SJSA1 (cell line): ENCODE data around the gene ADM2. TPM values are rescaled to one million over a fixed set of nuclear protein-coding genes. Genes with fewer than 3 reads are reported as not detected.

Experiments used
- DNase-seq, 2 experiments: peaks; one replicate each; pipeline ENCODE4 v3.0.0-alpha.2; 2015 to 2020; ENCODE audit warnings: low spot score in 2 of 2, low read depth in 1 of 2
- H3K27ac ChIP-seq: fragments of 250-450 bp; sonication (Bioruptor Pico); 2 replicates; pipeline ENCODE4 v1.5.1; 2020; ENCODE audit warnings: mild to moderate bottlenecking, moderate library complexity
- H3K27me3 ChIP-seq: fragments of 250-450 bp; sonication (Bioruptor Pico); replicated peaks from 2 replicates; pipeline ENCODE4 v1.5.1; 2020; ENCODE audit warnings: mild to moderate bottlenecking, moderate library complexity
- H3K36me3 ChIP-seq: fragments of 250-450 bp; sonication (Bioruptor Pico); 2 replicates; pipeline ENCODE4 v1.5.1; 2020; ENCODE audit warnings: mild to moderate bottlenecking
- H3K4me1 ChIP-seq: fragments of 250-450 bp; sonication (Bioruptor Pico); replicated peaks from 2 replicates; pipeline ENCODE4 v1.6.1; 2021; ENCODE audit warnings: mild to moderate bottlenecking
- H3K4me3 ChIP-seq: fragments of 250-450 bp; sonication (Bioruptor Pico); 2 replicates; pipeline ENCODE4 v1.5.1; 2020; ENCODE audit warnings: mild to moderate bottlenecking
- H3K9me3 ChIP-seq: fragments of 250-450 bp; sonication (Bioruptor Pico); replicated peaks from 2 replicates; pipeline ENCODE4 v1.5.1; 2020; ENCODE audit warnings: mild to moderate bottlenecking
- total RNA-seq: library from RNA; depleted of rRNA; stranded (reverse); fragments of >200 nt; shearing (Covaris generic); gene quantifications from 2 replicates; pipeline ENCODE4 v1.2.3, GENCODE V29; 2014

The ADM2 gene
- total RNA-seq, 1 experiment from 2014 or later, result 0.05 TPM

- DNase-seq, result no peak
- Histone ChIP-seq H3K9me3 (no peaks in the 10 kb centered on the region), H3K36me3 (peaks cover 78% of the 10 kb centered on the region), H3K27ac (no peak overlapping the region), H3K27me3 (no peaks in the 10 kb centered on the region), H3K4me1 (no peaks in the 10 kb centered on the region), H3K4me3 (no peak overlapping the region)
Measured at GRCh38 chr22:50455201-50455600, 26.1 kb upstream of the ADM2 start.

GRCh38 chr22:50456026-50456425 lies 25.3 kb upstream of the ADM2 start:
- no peak overlapping the region for H3K4me3 ChIP-seq
- H3K36me3 ChIP-seq, result peaks cover 83% of the 10 kb centered on the region
- no peaks in the 10 kb centered on the region for H3K4me1 ChIP-seq
- no peak overlapping the region for H3K27ac ChIP-seq
- no peaks in the 10 kb centered on the region for H3K27me3 ChIP-seq
- DNase-seq, result no peak
- no peaks in the 10 kb centered on the region for H3K9me3 ChIP-seq

DNA sequence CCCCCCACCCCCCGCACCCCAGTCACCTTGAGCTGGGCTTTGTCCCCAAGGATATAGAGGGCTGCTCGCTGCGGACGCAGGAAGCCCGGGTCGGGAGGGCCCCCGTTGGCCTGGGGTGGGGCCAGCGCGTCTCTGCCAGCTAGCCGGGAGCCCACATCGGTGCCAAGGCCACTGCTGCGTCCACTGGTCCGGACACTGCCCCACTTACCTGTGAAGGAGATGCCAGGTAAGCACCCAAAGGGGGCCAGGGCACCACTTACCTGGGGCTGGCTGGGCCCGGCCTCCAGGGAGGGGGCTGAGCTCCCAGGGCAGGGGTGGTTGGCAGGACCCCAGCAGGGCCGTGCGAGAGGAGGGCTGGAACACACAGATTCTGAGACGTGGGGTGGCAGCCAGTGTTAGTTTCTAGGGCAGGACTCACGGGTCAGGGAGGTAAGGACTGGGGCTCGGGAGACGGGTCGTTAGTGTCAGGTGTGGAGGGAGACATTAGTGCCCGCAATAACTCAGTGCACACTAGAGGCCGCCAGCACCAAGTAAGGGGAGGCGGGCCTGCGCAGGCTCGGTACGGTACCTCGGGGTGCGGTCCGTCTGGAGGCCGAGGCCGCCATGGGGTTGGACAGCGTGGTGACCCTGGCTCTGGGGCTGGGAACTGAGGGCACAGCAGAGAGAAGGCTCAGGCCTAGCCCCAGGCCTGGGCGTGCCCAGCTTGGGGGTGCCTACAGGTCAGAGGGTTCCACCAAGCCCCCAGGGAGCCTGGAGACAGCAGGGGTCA lies 24.7 kb upstream of the ADM2 start:
- Histone ChIP-seq H3K9me3 (no peaks in the 10 kb centered on the region), H3K27ac (no peak overlapping the region), H3K36me3 (peaks cover 85% of the 10 kb centered on the region)

GRCh38 chr22:50459016-50459415 lies 22.3 kb upstream of the ADM2 start:
- Histone ChIP-seq H3K4me3 (no peak overlapping the region), H3K9me3 (no peaks in the 10 kb centered on the region), H3K4me1 (no peaks in the 10 kb centered on the region), H3K27ac (no peak overlapping the region), H3K36me3 (peaks cover 96% of the 10 kb centered on the region), H3K27me3 (no peaks in the 10 kb centered on the region)
- no peak for DNase-seq

More for the DNA sequence above, 24.7 kb upstream of the ADM2 start:
- H3K27me3 ChIP-seq, result no peaks in the 10 kb centered on the region
- H3K4me3 ChIP-seq, result no peak overlapping the region
- H3K4me1 ChIP-seq, result no peaks in the 10 kb centered on the region
- DNase-seq, result no peak

- no peak overlapping the region for H3K4me3 ChIP-seq
- H3K27me3 ChIP-seq, result no peaks in the 10 kb centered on the region
- H3K27ac ChIP-seq, result no peak overlapping the region
- no peak for DNase-seq
- H3K4me1 ChIP-seq, result no peaks in the 10 kb centered on the region
- peaks cover 96% of the 10 kb centered on the region for H3K36me3 ChIP-seq
- H3K9me3 ChIP-seq, result no peaks in the 10 kb centered on the region
Measured at GRCh38 chr22:50459496-50460140, 21.7 kb upstream of the ADM2 start.

- Histone ChIP-seq H3K4me3 (no peak overlapping the region), H3K4me1 (no peaks in the 10 kb centered on the region)
- DNase-seq, result no peak
Measured at GRCh38 chr22:50460938-50461337, 20.4 kb upstream of the ADM2 start.

DNA sequence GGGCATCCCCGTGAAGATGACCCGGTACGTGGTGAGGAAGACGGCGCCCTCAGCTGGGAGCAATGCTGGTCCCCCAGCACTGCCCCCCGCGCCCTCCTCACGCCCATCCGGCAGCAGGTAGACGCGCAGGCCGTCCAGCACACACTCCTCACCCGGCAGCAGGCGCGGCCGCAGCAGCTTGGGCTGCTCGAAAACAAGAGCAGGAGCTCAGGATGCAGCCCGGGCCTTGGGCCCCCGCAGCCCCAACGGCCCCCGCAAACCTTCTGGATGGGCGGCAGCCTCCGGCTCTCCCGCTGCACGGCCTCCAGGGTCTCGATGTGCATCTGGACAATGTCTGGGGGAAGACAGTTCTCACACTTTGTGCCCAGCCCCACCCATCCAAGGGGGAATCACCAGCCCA lies 19.8 kb upstream of the ADM2 start:
- no peak for DNase-seq
- H3K36me3 ChIP-seq, result peaks cover 98% of the 10 kb centered on the region
- H3K4me1 ChIP-seq, result no peaks in the 10 kb centered on the region
- H3K27ac ChIP-seq, result no peak overlapping the region
- no peak overlapping the region for H3K4me3 ChIP-seq
- H3K9me3 ChIP-seq, result no peaks in the 10 kb centered on the region
- no peaks in the 10 kb centered on the region for H3K27me3 ChIP-seq

More at GRCh38 chr22:50460938-50461337, 20.4 kb upstream of the ADM2 start:
- Histone ChIP-seq H3K27me3 (no peaks in the 10 kb centered on the region), H3K9me3 (no peaks in the 10 kb centered on the region), H3K36me3 (peaks cover 96% of the 10 kb centered on the region), H3K27ac (no peak overlapping the region)

DNA sequence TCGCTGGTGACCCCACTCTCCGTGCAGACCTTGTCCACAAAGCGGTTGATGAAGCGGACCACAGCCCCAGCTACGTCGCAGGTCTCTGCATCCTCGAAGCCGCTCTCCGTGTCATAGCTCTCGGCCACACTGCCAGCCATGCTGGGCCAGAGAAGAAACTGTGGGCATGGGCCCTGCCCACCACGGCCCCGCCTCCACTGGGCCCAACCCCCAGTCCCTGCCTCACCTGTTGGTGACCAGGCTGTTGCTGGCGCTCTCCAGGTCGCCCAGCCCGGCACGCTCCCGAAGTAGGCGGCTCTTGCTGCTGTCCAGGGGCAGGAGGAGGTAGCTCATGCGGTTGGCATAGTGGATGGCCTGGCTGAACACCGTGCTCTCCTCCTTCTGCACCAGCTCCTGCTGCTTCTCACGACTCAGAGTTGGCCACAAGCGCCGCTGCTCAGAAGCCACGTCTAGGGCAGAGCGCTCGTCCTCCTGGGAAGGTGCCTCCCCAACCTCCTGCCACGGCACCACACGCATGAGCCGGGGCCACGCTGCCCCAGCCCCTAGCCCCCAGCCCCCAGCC lies 19.3 kb upstream of the ADM2 start:
- Histone ChIP-seq H3K4me1 (no peaks in the 10 kb centered on the region), H3K9me3 (no peaks in the 10 kb centered on the region), H3K27me3 (no peaks in the 10 kb centered on the region), H3K27ac (no peak overlapping the region), H3K4me3 (no peak overlapping the region), H3K36me3 (peaks cover 98% of the 10 kb centered on the region)
- DNase-seq, result no peak

DNA sequence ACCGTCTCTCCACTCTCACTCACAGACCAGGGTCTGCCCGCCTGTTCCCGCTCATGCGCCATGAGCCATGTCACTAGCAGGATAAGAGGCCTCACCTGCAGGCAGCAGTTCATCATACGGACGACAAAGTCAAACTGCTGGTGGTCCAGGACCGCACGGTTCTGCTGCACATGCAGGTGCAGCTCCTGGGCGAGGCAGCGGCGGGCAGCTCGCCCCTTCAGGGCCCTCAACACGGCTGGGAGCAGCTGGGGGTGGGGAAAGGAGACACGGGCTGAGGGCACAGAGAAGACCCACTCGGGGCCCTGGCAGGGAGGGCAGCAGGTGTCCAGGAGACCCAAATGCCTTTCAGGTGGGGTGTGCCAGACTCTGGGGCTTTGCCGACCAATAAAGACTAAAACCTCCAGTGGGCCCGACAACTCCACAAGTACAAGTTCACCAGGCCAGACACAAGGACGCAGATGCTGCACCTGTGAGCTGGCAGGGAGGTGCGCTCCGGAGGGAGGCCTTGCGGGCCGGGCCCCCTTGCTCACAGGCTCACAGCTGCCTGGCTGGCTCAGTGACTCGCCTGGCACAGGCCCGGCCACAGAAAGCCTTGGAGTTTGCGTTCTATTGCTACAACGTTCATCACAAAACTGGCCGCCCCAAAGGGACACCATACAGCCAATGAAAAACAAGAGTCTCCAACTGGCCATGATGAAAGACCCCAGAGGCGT lies 18.0 kb upstream of the ADM2 start:
- no peak overlapping the region for H3K27ac ChIP-seq
- no peak for DNase-seq
- H3K27me3 ChIP-seq, result no peaks in the 10 kb centered on the region
- H3K4me3 ChIP-seq, result no peak overlapping the region
- H3K36me3 ChIP-seq, result peaks cover 94% of the 10 kb centered on the region
- no peaks in the 10 kb centered on the region for H3K9me3 ChIP-seq
- H3K4me1 ChIP-seq, result no peaks in the 10 kb centered on the region

- H3K4me1 ChIP-seq, result peaks cover under 1% of the 10 kb centered on the region
- H3K27ac ChIP-seq, result no peak overlapping the region
Measured at GRCh38 chr22:50464451-50464850, 16.9 kb upstream of the ADM2 start.

GRCh38 chr22:50465066-50465930 lies 16.0 kb upstream of the ADM2 start:
- H3K27ac ChIP-seq, result no peak overlapping the region
- no peaks in the 10 kb centered on the region for H3K9me3 ChIP-seq
- no peaks in the 10 kb centered on the region for H3K27me3 ChIP-seq
- DNase-seq, result no peak
- H3K36me3 ChIP-seq, result peaks cover 78% of the 10 kb centered on the region
- peaks cover 9% of the 10 kb centered on the region for H3K4me1 ChIP-seq
- no peak overlapping the region for H3K4me3 ChIP-seq

More at GRCh38 chr22:50464451-50464850, 16.9 kb upstream of the ADM2 start:
- Histone ChIP-seq H3K36me3 (peaks cover 86% of the 10 kb centered on the region), H3K9me3 (no peaks in the 10 kb centered on the region), H3K4me3 (no peak overlapping the region), H3K27me3 (no peaks in the 10 kb centered on the region)
- no peak for DNase-seq

- Histone ChIP-seq H3K27me3 (no peaks in the 10 kb centered on the region), H3K4me3 (no peak overlapping the region), H3K36me3 (peaks cover 68% of the 10 kb centered on the region), H3K4me1 (peaks cover 14% of the 10 kb centered on the region), H3K9me3 (no peaks in the 10 kb centered on the region), H3K27ac (no peak overlapping the region)
- DNase-seq, result no peak
Measured at GRCh38 chr22:50467341-50467740, 14.0 kb upstream of the ADM2 start.

DNA sequence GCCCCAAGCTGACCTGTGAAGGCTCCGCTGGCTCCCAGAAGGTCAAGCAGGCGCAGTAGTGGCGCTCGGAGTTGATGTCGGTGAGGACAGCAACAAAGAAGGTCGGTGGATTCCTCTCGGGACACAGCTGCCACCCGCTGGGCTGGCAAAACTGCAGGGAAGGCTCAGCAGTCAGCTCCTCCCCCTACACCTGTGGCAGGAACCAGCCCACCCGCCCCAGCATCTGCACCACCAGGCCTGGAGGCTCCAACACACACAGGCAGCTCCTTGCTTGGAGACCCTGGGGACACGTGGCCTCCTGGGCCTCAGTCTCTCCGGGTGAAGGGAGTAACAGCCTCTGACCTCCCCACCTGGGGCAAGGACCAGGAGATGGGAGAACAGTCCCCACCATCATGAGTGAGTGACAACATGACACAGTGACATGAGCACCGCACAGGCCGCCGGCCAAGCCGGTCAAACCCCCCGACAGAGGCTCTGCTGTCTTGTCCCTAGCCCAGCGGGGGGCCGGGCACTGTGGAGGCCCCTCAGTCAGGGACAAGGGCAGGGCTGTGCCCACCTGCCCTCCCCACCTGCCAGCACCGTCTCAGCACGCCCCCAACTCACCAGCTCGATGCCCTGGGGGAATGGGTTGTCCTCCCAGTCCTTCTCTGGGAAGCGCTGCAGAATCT lies 13.4 kb upstream of the ADM2 start:
- Histone ChIP-seq H3K4me1 (peaks cover 14% of the 10 kb centered on the region), H3K36me3 (peaks cover 69% of the 10 kb centered on the region)

More for the DNA sequence above, 13.4 kb upstream of the ADM2 start:
- Histone ChIP-seq H3K27me3 (no peaks in the 10 kb centered on the region), H3K9me3 (no peaks in the 10 kb centered on the region), H3K27ac (no peak overlapping the region), H3K4me3 (no peak overlapping the region)
- no peak for DNase-seq
